KG1 (cell line): Measurements from ENCODE around the gene SULT1A3.
A peak's percentile ranks its signal among the peaks of the same experiment; 100 is the strongest.
"Not testable (repeated sequence)": the region's sequence is repeated elsewhere in the genome, so short reads cannot be mapped to it uniquely, and the experiment has no call there.

Source experiments
- DNase-seq: peaks from one replicate; lab custom pipeline; 2025; lab: John Stamatoyannopoulos, UW

SULT1A3 gene

DNA sequence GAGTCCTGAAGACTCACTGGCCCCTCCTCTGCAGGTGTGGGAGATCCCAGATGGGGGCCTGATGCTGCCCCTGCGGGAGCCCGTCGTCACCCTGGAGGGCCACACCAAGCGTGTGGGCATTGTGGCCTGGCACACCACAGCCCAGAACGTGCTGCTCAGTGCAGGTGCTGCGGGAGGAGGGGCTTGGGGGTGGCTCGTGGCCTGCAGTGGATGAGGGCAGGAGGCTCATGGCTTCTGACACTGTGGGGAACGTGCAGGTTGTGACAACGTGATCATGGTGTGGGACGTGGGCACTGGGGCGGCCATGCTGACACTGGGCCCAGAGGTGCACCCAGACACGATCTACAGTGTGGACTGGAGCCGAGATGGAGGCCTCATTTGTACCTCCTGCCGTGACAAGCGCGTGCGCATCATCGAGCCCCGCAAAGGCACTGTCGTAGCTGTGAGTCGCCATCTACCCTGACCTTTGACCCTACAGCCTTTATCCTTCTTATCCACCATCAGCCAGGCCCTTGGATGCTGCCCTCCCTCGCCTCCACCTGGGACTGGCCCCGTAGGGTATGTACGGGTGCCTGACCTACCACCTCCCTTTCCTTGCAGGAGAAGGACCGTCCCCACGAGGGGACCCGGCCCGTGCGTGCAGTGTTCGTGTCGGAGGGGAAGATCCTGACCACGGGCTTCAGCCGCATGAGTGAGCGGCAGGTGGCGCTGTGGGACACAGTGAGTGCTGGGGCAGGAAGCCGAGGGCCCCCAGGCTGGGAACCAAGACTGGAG is 12.1 kb upstream of the SULT1A3 start:
- DNase-seq = peak; percentile 41

DNA sequence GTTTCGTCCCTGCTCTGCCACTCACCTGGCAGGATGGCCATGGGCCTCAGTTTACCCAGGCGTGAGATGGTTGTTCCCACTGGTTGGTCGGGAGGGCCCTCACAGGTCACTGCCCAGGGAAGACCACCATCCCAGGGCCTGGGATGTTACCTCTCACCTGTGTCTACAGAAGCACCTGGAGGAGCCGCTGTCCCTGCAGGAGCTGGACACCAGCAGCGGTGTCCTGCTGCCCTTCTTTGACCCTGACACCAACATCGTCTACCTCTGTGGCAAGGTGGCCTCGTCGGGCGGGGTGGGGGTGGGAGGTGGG is 11.5 kb upstream of the SULT1A3 start:
- DNase-seq = no peak

DNA sequence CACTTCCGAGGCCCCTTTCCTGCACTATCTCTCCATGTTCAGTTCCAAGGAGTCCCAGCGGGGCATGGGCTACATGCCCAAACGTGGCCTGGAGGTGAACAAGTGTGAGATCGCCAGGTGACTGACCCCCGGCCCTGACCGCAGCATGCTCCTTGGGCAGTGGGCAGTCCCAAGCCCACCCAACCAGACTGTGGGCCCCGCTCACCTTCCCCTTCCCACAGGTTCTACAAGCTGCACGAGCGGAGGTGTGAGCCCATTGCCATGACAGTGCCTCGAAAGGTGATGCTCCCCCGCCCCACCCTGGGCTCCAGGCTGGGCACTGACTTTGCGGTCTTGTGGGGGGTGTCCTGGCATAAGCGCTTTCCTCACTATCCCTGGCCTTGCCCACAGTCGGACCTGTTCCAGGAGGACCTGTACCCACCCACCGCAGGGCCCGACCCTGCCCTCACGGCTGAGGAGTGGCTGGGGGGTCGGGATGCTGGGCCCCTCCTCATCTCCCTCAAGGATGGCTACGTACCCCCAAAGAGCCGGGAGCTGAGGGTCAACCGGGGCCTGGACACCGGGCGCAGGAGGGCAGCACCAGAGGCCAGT is 11.0 kb upstream of the SULT1A3 start:
- no peak for DNase-seq

GRCh38 chr16:30191158-30191557 is 7.9 kb upstream of the SULT1A3 start:
- DNase-seq = not testable (repeated sequence)

GRCh38 chr16:30193098-30193497 is 6.0 kb upstream of the SULT1A3 start:
- DNase-seq = not testable (repeated sequence)

- DNase-seq = not testable (repeated sequence)
These were observed 5.4 kb upstream of the SULT1A3 start, which contains the start of the genes BOLA2B and SLX1A for GRCh38 chr16:30193615-30194014. TSS of gene BOLA2B (minus strand) at chr16:30193666. CDS start at chr16:30193595, 71 bp downstream. TSS of gene SLX1A (plus strand) at chr16:30193875. CDS start at chr16:30194085, 210 bp downstream.

DNA sequence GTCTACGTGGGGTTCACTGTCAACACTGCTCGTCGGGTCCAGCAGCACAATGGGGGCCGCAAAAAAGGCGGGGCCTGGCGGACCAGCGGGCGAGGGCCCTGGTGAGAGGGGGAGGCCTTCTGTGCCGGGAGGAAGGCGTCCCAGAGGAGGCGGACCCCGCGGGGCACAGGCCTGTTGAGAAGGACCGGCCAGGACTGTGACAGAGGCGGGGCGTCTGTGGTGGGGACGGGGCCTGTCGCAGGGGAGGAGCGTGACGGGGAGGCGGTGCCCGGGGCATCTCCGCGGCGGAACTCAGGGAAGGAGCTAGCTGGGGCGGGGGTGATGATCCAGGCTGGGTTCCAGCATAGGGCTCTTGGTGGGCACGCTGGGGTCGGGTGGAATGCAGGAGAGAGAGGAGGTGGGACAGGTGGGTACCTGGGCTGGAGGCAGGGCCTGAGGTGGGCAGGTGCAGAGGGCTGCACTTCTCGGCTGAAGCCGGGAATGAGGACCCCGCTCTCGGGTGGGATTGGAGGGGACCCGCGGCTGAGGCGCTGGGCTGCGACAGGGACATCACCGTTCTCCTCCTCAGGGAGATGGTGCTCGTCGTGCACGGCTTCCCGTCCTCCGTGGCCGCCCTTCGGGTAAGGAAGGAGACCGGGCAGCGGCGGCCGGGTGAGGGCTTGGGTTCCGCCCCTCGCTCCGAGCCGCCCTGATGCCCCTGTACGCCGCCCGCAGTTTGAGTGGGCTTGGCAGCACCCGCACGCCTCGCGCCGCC is 4.7 kb upstream of the SULT1A3 start:
- DNase-seq = not testable (repeated sequence)

DNA sequence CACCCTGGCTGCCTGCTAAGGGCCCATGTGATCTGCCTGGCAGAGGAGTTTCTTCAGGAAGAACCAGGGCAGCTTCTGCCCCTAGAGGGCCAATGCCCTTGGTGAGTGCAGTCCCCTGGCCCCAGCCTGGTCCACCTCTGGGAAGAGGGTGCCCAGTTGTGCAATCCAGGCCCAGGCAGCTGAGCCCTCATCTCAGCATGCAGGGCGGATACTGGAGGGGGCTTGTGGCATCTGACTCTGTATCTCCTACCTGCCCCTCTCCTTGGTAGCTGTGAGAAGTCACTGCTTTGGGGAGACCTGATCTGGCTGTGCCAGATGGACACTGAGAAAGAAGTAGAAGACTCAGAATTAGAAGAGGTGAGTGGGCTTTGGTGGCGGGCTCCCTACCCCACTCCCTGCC is 2.1 kb upstream of the SULT1A3 start:
- DNase-seq = not testable (repeated sequence)

- DNase-seq = not testable (repeated sequence)
These were observed 721 bp downstream of the SULT1A3 start for GRCh38 chr16:30199608-30200343.

DNA sequence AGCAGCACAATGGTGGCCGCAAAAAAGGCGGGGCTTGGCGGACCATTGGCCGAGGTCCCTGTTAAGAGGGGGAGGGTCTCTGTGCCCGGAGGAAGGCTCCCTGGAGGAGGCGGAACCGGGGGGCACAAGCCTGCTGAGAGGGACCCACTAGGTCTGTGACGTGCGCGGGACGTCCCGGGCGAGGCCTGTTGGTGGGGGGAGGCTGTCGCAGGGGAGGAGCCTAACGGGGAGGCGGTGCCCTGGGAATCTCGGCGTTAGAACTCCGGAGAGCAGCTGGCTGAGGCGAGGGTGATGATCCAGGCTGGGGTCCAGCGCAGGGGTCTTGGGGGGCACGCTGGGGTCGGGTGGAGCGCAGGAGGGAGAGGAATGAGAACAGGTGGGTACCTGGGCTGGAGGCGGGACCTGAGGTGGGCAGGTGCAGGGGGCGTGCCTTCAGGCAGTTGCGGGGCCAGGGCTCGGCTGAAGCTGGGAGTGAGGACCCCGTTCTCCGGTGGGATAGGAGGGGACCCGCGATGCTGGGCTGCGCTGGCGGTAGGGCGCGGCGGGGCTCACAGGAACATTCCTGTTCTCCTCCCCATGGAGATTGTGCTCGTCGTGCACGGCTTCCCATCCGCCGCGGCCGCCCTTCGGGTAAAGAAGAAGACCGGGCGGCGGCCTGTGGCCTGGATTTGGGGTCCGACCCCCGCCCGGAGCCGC is 6.6 kb downstream of the SULT1A3 start:
- not testable (repeated sequence) for DNase-seq

DNA sequence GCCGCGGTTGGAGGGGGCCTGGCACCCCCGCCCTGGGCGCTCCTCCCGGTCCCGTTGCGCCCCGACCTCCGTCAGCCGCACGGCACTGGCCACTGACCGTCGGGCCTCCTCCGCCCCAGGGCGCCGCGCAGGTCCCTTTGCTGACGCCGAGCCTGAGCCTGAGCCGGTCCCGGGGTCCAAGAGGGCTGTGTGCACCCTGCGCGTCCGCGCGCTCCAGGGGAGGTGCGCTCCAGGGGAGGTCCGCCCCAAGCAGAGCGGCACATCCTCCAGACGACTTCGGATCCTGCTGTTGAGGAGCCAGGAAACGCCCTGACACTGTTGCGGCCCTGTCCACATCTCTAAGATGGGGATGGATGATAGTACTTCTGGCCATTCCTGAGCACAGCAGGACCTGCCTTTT is 7.2 kb downstream of the SULT1A3 start:
- not testable (repeated sequence) for DNase-seq

GRCh38 chr16:30207063-30207704 is 8.1 kb downstream of the SULT1A3 start:
- DNase-seq = not testable (repeated sequence)

- not testable (repeated sequence) for DNase-seq
These were observed 10.0 kb downstream of the SULT1A3 start for GRCh38 chr16:30209032-30209431.

DNA sequence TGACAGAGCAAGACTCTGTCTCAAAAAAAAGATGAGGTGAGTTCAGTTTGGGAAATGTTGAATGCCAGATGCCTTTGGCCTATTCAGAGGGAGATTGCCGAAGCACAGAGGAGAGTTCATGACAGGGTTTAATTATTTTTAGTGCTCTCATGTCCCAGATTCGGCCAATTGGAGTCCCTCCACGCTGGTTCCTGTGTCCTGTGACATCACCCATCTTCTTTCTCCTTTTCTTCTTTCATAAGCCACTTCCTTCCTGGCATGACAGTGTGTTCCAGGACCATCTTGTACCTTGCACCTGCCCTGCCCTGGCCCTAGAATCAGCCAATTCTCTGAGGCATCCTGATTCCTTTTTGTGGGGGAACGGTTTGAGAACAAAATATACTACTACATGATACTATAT is 12.4 kb downstream of the SULT1A3 start:
- DNase-seq = not testable (repeated sequence)

- DNase-seq = not testable (repeated sequence)
These were observed 18.0 kb downstream of the SULT1A3 start for GRCh38 chr16:30217082-30217481.

DNA sequence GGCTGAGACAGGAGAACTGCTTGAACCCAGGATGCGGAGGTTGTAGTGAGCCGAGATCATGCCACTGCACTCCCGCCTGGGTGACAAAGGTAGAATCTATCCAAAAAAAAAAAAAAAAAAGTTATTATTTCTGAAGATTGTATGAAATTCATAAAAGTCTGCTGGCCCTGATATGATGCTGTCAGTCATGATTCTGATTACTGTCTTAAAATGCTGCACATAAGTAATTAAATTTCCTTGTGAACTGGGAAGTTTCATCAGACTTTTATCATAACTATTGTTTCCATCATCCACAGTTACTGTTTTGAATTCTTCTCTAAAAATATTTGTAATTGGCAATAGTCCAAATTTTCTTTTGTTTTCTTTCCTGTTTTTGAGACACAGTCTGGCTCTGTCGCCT is 49.3 kb downstream of the SULT1A3 start, which contains the start of gene NPIPB13:
Gene NPIPB13 (minus strand): TSS at position 101 of the 400 bp plus-strand sequence. CDS start 2,906 bp downstream, outside the sequence.
- not testable (repeated sequence) for DNase-seq
